ENCODE results near the gene MIS12. TPM values are rescaled to one million over a fixed set of nuclear protein-coding genes. Genes with fewer than 3 reads are reported as not detected.
A peak's percentile ranks its signal among the peaks of the same experiment; 100 is the strongest.

Gene MIS12, protein sequence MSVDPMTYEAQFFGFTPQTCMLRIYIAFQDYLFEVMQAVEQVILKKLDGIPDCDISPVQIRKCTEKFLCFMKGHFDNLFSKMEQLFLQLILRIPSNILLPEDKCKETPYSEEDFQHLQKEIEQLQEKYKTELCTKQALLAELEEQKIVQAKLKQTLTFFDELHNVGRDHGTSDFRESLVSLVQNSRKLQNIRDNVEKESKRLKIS
- 23.9 TPM for polyA plus RNA-seq
- long read RNA-seq, donor 1, partial matches to known transcripts, result 0 of 1 reads
- long read RNA-seq, donor 1, other reads (novel, unspliced or antisense), result 0 of 1 reads
- long read RNA-seq, donor 2, partial matches to known transcripts, result 0 of 5 reads
- long read RNA-seq, donor 2, other reads (novel, unspliced or antisense), result 0 of 5 reads
- long read RNA-seq, donor 3, result 0 reads
- long read RNA-seq, donor 4, partial matches to known transcripts, result 0 of 1 reads
- long read RNA-seq, donor 4, other reads (novel, unspliced or antisense), result 0 of 1 reads
- long read RNA-seq, donor 5, partial matches to known transcripts, result 0 of 2 reads
- long read RNA-seq, donor 5, other reads (novel, unspliced or antisense), result 0 of 2 reads
- long read RNA-seq, donor 6, transcript MIS12-202 (2 exons, 2,204 nt), result major isoform, 6 of 8 reads
- long read RNA-seq, donor 6, partial matches to known transcripts, result 0 of 8 reads
- long read RNA-seq, donor 6, other reads (novel, unspliced or antisense), result 0 of 8 reads
- long read RNA-seq, donor 7, partial matches to known transcripts, result 0 of 2 reads
- long read RNA-seq, donor 7, other reads (novel, unspliced or antisense), result 0 of 2 reads
- long read RNA-seq, donor 8, partial matches to known transcripts, result 0 of 5 reads
- long read RNA-seq, donor 8, other reads (novel, unspliced or antisense), result 0 of 5 reads
- long read RNA-seq, donor 9, partial matches to known transcripts, result 5 of 11 reads
- long read RNA-seq, donor 9, other reads (novel, unspliced or antisense), result 0 of 11 reads
- long read RNA-seq, donor 10, transcript MIS12-202 (2 exons, 2,204 nt), result major isoform, 5 of 16 reads
- long read RNA-seq, donor 10, partial matches to known transcripts, result 8 of 16 reads
- long read RNA-seq, donor 10, other reads (novel, unspliced or antisense), result 0 of 16 reads
- long read RNA-seq, donor 11, partial matches to known transcripts, result 0 of 2 reads
- long read RNA-seq, donor 11, other reads (novel, unspliced or antisense), result 0 of 2 reads

DNA sequence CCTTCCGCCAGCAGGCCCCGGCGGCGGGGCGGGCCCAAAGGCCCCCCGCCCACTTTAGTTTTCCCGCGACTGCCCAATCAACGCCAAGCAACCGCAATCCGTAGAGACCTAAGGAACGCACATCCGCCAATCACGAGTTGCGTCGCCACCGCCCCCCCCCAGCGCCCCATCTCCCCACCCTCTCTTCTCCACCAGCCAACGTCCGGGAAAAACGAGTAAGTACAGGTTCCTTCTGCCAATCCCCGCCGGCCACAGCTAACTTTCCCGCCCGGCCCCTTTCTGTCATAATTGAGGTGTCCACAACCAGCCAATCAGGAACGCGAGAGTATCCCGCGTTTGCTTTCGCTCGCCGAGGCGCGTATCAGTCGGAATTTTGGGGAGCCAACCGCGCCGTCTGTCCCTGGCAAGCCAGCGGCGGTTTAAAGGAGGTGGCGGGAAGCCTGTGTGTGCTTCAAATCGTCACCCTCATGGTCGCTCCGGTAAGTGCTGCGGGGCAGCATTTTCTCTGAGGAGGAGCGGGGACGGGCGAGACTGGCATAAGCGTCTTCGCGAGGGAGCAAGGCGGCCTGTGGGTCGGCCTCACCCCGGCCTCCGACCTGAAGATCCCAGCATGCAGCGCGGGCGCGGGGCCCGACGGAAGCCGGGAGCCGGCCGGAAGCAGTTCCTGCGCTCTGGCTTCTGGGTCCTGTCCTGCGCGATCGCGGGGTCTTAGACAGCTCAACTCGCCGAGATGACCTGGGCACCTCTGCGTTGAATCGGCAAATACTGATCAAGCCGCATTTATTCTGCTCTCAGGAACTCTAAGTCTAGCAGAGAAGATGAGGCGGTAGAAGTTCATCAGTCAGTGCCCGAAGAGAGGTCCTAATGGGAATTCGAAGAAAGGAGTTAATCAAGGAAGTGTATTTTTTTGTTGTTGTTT, at the start of gene MIS12:
TSS of gene MIS12 (plus strand) at position 361 of the 919 bp plus-strand sequence. CDS start 2,297 bp downstream, outside the sequence.
- peaks cover 6% of the 10 kb centered on the region for H3K4me1 ChIP-seq (ENCODE audit: control insufficient read depth, insufficient read depth, low read length)
- WGBS (ENCODE audit: insufficient coverage, low lambda C conversion rate), result 0% methylated on average over 3 of the region's 77 CpGs
- H3K36me3 ChIP-seq (ENCODE audit: control insufficient read depth, insufficient read depth, low read length), result peaks cover 37% of the 10 kb centered on the region
- peak within 1 kb of the TSS; percentile 97 for H3K27ac ChIP-seq (ENCODE audit: low read length)
- H3K9me3 ChIP-seq (ENCODE audit: control insufficient read depth, low read depth, low read length), result no peaks in the 10 kb centered on the region
- DNase-seq, result peak; percentile 98 to 99
- no peaks in the 10 kb centered on the region for H3K27me3 ChIP-seq (ENCODE audit: control insufficient read depth, insufficient read depth, low read length)
- peak within 1 kb of the TSS; percentile 99 for H3K4me3 ChIP-seq (ENCODE audit: low read length)

DNA sequence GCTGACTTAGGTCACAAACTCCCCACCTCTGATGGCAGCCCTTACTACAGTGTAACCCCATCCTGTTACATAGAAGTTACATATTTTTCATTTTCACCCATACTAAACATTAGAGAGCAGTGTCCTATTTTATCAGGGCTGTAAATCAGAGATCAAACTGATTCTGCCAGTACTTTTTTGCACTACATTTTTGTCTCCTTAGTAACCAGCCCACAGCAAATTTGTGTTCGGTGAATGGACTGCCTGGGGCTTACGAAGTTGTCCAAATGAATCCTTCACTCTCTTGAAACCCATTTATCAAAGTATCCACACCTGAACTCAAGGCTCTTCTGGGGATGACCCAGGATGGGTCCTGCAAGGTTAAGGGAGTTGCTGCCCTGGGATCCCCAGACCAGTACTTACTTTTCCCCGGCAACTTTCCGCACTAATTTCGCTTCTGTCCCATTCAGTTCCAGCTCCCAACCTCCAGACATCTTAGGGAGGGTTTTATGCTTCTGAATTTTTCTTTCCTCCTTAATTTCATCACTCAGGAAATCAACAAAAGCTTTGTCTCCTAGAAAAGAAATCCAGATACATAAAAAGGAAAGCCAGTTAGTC, 48.5 kb upstream of the MIS12 start:
- Histone ChIP-seq H3K27ac (ENCODE audit: low read length) (no peak overlapping the region), H3K27me3 (ENCODE audit: control insufficient read depth, insufficient read depth, low read length) (no peaks in the 10 kb centered on the region), H3K9me3 (ENCODE audit: control insufficient read depth, low read depth, low read length) (no peaks in the 10 kb centered on the region), H3K36me3 (ENCODE audit: control insufficient read depth, insufficient read depth, low read length) (peaks cover 41% of the 10 kb centered on the region), H3K4me1 (ENCODE audit: control insufficient read depth, insufficient read depth, low read length) (peaks cover 10% of the 10 kb centered on the region), H3K4me3 (ENCODE audit: low read length) (peak overlapping the region; percentile 75)
- WGBS (ENCODE audit: insufficient coverage, low lambda C conversion rate), result 57% methylated on average over 3 of the region's 5 CpGs
- DNase-seq, result no peak

DNA sequence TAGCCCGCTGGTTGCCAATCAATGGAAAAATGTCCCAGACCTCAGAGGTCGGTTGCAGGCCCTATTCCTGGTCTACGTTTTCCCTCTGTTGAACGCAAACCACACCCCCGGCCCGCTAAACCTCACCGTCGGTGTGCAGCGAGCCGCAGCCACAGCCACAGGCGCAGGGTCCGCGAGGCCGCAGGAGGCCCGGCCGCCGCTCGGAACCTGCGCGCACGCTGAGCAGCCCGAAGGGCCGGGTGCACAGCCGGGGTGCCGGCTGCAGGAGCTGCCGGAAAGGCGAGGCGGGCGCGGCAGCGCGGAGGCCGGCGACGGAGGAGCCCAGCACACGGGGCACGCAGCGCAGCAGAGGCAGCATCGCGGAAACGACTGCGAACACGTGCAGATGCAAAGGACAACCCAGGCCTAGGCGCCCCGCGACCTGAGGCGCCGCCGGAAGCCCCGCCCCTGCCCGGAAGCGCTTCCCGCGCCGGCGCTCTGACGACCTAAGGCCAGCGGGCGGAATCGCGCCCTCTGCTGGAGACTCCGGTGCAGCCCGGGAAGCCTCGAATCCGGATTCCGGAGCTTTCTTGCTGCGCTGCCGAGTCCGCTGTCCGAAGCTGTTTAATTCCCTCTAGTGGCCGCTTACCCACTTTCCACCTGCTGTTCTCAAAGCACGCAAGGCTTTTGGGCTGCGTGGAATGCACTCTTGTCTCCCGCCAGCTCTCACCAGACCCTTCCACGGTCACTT, 47.5 kb upstream of the MIS12 start, which contains the start of gene C1QBP:
TSS of gene C1QBP (minus strand) at position 440 of the 730 bp plus-strand sequence. CDS start at position 358, 82 bp downstream.
- WGBS (ENCODE audit: insufficient coverage, low lambda C conversion rate), result 0% methylated on average over 1 of the region's 75 CpGs
- peak within 1 kb of the TSS; percentile 75 for H3K4me3 ChIP-seq (ENCODE audit: low read length)
- no peaks in the 10 kb centered on the region for H3K9me3 ChIP-seq (ENCODE audit: control insufficient read depth, low read depth, low read length)
- peak within 1 kb of the TSS; percentile 37 for H3K27ac ChIP-seq (ENCODE audit: low read length)
- H3K4me1 ChIP-seq (ENCODE audit: control insufficient read depth, insufficient read depth, low read length), result peaks cover 10% of the 10 kb centered on the region
- DNase-seq, result peak; percentile 92 to 94
- no peaks in the 10 kb centered on the region for H3K27me3 ChIP-seq (ENCODE audit: control insufficient read depth, insufficient read depth, low read length)
- peaks cover 39% of the 10 kb centered on the region for H3K36me3 ChIP-seq (ENCODE audit: control insufficient read depth, insufficient read depth, low read length)

DNA sequence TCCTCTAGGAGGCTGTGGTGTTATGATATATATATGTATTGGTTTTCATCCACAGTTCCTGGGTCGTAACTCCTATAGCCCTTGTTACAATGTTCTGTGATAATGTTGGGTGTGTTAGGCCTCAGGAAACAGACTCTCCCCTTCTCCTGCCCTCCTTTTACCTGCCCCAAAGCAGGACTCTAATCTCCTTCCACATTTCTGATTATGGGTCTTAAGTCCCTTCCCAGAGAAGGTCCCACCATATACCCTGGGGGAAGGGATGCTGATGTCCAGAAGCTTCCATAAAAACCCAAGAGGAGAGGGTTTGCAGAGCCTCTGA, 47.0 kb upstream of the MIS12 start:
- Histone ChIP-seq H3K27me3 (ENCODE audit: control insufficient read depth, insufficient read depth, low read length) (no peaks in the 10 kb centered on the region), H3K9me3 (ENCODE audit: control insufficient read depth, low read depth, low read length) (no peaks in the 10 kb centered on the region), H3K27ac (ENCODE audit: low read length) (peak overlapping the region; percentile 37), H3K4me3 (ENCODE audit: low read length) (no peak overlapping the region), H3K4me1 (ENCODE audit: control insufficient read depth, insufficient read depth, low read length) (peaks cover 10% of the 10 kb centered on the region), H3K36me3 (ENCODE audit: control insufficient read depth, insufficient read depth, low read length) (peaks cover 40% of the 10 kb centered on the region)
- no peak for DNase-seq
- WGBS (ENCODE audit: insufficient coverage, low lambda C conversion rate), result no CpG with 5 or more reads among the region's 1 CpG

DNA sequence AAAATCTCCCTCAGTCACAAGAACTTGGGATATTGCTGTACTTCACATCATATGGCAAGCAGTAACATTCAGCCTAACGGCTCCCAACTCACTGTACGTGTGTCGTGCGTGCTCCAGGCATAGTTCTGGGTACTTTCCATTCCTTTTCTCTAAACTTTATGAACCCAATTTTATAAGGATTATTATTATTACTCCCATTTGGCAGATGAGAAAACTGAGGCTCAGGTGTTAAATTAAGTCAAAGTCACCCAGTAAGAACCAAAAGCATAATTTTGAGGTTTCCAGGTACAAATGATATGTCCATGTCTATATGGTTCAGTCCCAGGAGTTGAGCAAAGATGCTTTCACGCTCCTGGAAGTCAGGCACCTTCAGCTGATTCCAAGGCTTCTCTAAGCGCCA, 42.6 kb upstream of the MIS12 start:
- peaks cover 50% of the 10 kb centered on the region for H3K36me3 ChIP-seq (ENCODE audit: control insufficient read depth, insufficient read depth, low read length)

DNA sequence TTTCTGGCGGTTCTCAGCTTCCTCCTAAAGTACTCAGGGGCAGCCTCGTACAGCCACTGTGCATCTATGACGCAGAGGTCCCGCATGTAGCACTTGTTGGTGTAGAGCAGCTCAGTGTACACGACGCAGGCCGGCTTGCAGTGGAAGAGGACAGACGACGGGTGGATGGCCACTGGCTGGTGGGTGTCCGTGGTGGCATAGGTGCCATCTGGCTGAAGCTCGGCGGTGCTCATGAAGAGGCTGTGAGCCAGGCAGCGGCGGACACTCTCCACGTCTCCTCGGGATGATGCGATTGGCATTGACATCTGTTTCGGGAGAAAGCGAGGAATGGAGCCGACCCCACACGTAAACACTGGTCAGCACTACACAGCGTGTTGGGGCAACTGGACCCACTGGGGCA, 42.2 kb upstream of the MIS12 start:
- no peaks in the 10 kb centered on the region for H3K9me3 ChIP-seq (ENCODE audit: control insufficient read depth, low read depth, low read length)
- no peak overlapping the region for H3K27ac ChIP-seq (ENCODE audit: low read length)
- no peak for DNase-seq
- no peak overlapping the region for H3K4me3 ChIP-seq (ENCODE audit: low read length)
- H3K27me3 ChIP-seq (ENCODE audit: control insufficient read depth, insufficient read depth, low read length), result no peaks in the 10 kb centered on the region
- WGBS (ENCODE audit: insufficient coverage, low lambda C conversion rate), result no CpG with 5 or more reads among the region's 22 CpGs
- peaks cover 3% of the 10 kb centered on the region for H3K4me1 ChIP-seq (ENCODE audit: control insufficient read depth, insufficient read depth, low read length)
- H3K36me3 ChIP-seq (ENCODE audit: control insufficient read depth, insufficient read depth, low read length), result peaks cover 52% of the 10 kb centered on the region

More for the DNA sequence above, 42.6 kb upstream of the MIS12 start:
- no peak for DNase-seq
- no peak overlapping the region for H3K4me3 ChIP-seq (ENCODE audit: low read length)
- H3K27me3 ChIP-seq (ENCODE audit: control insufficient read depth, insufficient read depth, low read length), result no peaks in the 10 kb centered on the region
- WGBS (ENCODE audit: insufficient coverage, low lambda C conversion rate), result 80% methylated on average over 1 of the region's 6 CpGs
- no peak overlapping the region for H3K27ac ChIP-seq (ENCODE audit: low read length)
- peaks cover 4% of the 10 kb centered on the region for H3K4me1 ChIP-seq (ENCODE audit: control insufficient read depth, insufficient read depth, low read length)
- no peaks in the 10 kb centered on the region for H3K9me3 ChIP-seq (ENCODE audit: control insufficient read depth, low read depth, low read length)

DNA sequence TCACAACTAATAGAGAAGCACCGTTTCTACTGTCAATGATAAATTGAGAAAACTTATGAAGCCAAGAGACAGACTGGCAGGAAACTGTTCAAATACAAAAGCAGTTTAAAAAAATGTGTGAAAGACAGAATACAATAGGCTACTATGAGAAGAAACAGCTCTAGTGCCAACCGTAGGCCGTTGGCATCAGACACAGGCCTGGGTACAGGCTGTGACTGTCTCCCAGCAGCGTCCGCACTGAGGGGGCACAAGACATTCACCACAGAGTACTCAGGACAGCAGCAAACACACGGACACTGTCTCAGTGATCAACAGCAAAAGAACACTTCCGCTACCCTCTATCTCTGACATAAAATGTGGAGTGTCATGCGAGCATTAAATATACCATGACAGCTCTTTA, 39.6 kb upstream of the MIS12 start:
- Histone ChIP-seq H3K36me3 (ENCODE audit: control insufficient read depth, insufficient read depth, low read length) (peaks cover 62% of the 10 kb centered on the region), H3K4me1 (ENCODE audit: control insufficient read depth, insufficient read depth, low read length) (no peaks in the 10 kb centered on the region), H3K9me3 (ENCODE audit: control insufficient read depth, low read depth, low read length) (no peaks in the 10 kb centered on the region), H3K4me3 (ENCODE audit: low read length) (no peak overlapping the region), H3K27me3 (ENCODE audit: control insufficient read depth, insufficient read depth, low read length) (no peaks in the 10 kb centered on the region), H3K27ac (ENCODE audit: low read length) (no peak overlapping the region)
- WGBS (ENCODE audit: insufficient coverage, low lambda C conversion rate), result 80% methylated on average over 1 of the region's 8 CpGs
- no peak for DNase-seq

DNA sequence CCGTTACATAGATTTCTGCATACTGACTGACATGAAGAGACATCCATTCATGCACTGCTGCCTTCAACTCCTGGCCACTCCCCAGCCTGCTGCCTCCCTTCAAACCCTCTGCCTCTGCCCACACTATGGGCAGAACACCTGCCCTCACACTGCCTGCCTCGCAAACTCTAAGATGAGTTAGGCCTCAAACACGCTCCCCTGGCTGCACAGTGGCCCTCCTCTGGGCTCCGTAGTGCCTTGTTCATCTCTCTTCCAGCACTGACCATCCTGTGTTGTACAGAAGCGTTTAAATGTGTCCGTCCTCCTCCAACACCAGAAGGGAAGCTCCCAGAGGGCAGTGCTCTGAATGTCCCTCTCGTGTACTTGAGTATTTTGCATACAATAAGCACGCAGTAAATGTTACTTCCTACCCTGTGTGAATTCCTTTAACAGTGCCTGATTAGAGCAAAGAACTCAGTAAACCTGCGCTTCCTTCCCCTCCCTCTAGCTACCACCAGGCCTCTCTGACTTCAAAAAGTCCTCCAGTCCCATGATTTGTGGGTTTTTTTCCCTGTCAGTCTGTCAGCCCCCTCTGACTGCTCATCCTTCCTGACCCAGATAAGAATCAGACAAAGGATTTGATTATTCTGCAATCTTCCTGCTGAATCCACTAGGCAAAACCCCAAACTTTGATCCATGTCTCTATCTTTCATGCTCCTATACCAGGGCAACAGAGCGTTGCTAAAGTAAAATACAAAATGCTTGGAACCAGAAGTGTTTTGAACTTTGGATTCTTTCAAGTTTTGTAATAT, 21.5 kb upstream of the MIS12 start:
- no peak overlapping the region for H3K4me3 ChIP-seq (ENCODE audit: low read length)
- no CpG with 5 or more reads among the region's 10 CpGs for WGBS (ENCODE audit: insufficient coverage, low lambda C conversion rate)
- H3K36me3 ChIP-seq (ENCODE audit: control insufficient read depth, insufficient read depth, low read length), result peaks cover 14% of the 10 kb centered on the region
- no peaks in the 10 kb centered on the region for H3K4me1 ChIP-seq (ENCODE audit: control insufficient read depth, insufficient read depth, low read length)
- no peaks in the 10 kb centered on the region for H3K27me3 ChIP-seq (ENCODE audit: control insufficient read depth, insufficient read depth, low read length)
- no peak overlapping the region for H3K27ac ChIP-seq (ENCODE audit: low read length)
- no peaks in the 10 kb centered on the region for H3K9me3 ChIP-seq (ENCODE audit: control insufficient read depth, low read depth, low read length)
- DNase-seq, result no peak

All from large intestine (tissue), 12 donors.